ENCODE data around the gene RAB33B.

- TF ChIP-seq CTCF (IDR thresholded peaks at IDR 0.05) (no peak), POLR2A (IDR thresholded peaks at IDR 0.05) (no peak)
These were observed 1.2 kb downstream of the RAB33B start for GRCh38 chr4:139455126-139455538.

Measured in right lobe of liver (tissue), 4 donors.